GM19468 (cell line): ENCODE data around the gene SLC39A6.
A peak's percentile ranks its signal among the peaks of the same experiment; 100 is the strongest.
"Not testable (repeated sequence)": the region's sequence is repeated elsewhere in the genome, so short reads cannot be mapped to it uniquely, and the experiment has no call there.

Experiments
- ATAC-seq: cut with Tn5 transposase; IDR thresholded peaks from one replicate; pipeline ENCODE4 v1.9.1; 2021; ENCODE audit warnings: mild to moderate bottlenecking, moderate library complexity, moderate number of reproducible peaks; ENCODE audit not compliant: unreplicated experiment; ENCODE audit errors: extremely low read depth

Gene SLC39A6

DNA sequence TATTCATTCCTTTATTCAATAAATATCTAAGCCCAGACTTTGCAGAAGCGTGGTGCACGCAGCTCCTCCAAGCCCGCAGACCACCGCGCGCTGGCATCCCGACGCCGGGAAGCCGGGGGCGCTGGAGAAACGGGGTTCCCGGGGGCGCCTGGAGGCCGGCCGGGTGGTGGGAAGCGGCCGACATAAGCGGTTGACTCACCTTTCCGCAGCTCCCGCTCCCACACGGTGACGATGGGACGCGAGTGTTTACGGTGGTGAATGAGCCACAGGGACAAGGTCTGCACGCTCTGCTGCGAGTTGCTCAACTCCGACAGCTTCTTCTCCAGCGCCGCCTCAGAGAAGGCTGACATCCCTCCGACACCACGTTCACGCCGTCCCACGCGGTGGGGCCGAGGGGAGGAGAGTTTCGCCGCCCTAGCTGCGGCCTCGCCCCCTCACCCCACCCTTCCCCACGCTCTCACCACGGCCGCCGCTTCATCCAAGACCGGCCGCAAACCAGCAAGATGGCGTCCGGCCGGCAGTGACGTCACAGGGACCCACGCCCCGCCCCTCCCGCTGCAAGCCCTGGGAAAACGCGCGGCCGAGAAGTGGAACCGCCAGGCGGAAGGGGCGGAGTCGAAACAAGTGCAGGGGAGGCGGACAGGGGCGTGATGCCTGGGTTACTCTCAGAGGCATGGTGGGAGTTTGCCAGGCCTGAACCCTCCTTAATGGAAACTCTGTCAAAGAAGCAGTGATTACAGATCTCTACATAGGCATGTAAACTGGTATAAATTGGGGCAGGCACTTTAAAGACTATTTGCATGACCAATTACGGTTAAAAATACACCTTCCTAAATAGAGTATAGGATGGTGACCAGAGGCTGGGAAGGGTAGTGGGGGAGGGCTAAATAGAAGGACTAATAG is 61.8 kb downstream of the SLC39A6 start, which contains the start of gene RPRD1A:
Gene RPRD1A (minus strand): TSS at position 505 of the 903 bp plus-strand sequence. CDS start 155 bp downstream, at position 350.
- ATAC-seq = peak; percentile 76

DNA sequence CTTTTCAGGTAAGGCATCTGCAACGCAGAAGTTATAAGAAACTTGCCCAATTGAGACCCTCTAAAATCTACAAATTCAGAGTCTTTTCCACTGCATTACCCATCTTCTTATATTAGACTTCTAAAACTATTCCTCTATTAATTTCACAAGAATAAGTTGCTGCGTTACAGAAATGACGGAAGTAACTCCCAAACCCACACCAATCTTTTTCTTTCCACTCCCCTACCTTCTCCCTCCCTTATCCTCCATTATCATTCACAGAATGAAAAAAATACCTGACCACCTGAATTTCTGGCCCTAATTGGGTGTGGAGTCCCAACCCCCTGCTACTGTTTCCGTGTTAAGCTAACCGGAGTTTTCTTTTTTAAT is 62.5 kb downstream of the SLC39A6 start:
- ATAC-seq = no peak

- no peak for ATAC-seq
Measured at GRCh38 chr18:36066001-36066400, 63.1 kb downstream of the SLC39A6 start.

DNA sequence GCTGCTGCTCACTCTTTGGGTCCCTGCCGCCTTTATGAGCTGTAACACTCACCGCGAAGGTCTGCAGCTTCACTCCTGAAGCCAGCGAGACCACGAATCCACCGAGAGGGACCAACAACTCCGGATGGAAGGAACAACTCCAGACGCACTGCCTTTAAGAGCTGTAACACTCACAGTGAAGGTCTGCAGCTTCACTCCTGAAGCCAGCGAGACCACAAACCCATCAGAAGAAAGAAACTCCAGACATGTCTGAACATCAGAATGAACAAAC is 64.4 kb downstream of the SLC39A6 start:
- ATAC-seq = not testable (repeated sequence)

DNA sequence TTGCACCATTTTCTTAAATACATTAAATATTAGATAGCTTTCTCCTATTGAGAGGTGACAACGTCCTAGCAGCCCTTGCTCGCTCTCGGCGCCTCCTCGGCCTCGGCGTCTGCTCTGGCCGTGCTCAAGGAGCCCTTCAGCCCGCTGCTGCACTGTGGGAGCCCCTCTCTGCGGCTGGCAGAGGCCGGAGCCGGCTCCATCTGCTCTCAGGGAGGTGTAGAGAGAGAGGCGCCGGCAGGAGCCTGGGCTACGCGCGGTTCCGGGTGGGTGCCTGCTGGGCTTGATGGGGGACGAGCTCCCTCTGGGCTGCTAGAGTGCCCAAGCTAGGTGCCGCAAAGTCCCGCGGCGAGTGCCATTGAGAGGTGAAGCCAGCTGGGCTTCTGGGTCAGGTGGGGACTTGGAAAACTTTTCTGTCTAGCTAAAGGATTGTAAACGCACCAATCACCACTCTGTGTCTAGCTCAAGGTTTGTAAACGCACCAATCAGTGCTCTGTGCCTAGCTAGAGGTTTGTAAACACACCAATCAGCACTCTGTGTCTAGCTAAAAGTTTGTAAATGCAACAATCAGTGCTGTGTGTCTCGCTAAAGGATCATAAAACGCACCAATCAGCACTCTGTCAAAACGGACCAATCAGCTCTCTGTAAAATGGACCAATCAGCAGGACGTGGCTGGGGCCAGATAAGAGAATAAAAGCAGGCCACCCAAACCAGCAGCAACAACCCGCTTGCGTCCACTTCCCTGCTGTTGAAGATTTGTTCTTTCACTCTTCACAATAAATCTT is 64.9 kb downstream of the SLC39A6 start:
- ATAC-seq = no peak

- ATAC-seq = no peak
Measured at GRCh38 chr18:36058674-36059073, 70.5 kb downstream of the SLC39A6 start.
